ENCODE data around the gene STK10.

STK10 gene

GRCh38 chr5:172188893-172189692 is 1.1 kb upstream of the STK10 start:
- no peak for DNase-seq (ENCODE audit: low spot score)

DNA sequence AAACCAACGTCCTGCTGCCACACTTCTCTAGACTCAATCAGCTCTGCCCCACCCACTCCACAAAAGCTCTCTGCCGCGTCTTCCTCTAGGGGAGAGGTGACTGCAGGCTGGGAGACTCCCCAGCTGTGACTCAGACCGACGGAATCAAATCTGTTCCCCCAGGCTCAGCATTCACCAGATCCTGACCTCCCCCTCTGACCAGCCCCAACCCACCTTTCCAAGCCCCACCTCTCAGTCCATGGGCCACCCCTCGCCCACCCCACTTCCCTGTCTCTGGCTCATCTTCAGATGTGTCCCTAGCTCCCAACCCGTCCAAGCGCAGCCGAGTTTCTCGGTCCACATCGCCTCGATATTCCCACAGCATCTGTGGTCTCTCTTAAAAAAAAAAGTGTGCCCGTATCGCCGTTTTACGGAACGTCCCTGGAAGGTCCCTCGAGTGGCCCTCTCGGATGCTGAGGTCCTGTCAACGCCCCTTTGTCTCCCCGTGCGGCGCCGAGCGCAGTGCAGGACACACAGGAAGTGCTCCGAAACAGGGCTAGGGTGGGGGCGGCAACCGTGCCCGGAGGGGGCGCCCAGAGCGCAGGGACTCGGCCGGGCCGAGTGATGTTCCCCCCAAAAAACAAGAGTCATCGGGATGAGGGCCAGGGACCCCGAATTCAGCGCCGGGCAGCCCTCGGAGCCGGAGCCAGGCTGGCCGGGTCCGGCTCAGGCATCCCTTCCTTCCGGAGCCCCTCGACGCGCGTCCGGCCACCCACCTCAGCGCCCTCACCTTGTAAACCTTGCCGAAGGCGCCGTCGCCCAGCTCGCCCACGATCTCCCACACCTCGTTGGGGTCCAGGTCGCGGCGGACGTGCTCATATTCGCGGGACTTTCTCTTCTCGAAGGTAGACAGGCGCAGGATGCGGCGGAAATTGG is 649 bp downstream of the STK10 start:
- peak; percentile 54 for DNase-seq (ENCODE audit: low spot score)

GRCh38 chr5:172186114-172186695 is 1.8 kb downstream of the STK10 start:
- DNase-seq (ENCODE audit: low spot score) = no peak

GRCh38 chr5:172185096-172185461 is 2.9 kb downstream of the STK10 start:
- DNase-seq (ENCODE audit: low spot score) = no peak

DNA sequence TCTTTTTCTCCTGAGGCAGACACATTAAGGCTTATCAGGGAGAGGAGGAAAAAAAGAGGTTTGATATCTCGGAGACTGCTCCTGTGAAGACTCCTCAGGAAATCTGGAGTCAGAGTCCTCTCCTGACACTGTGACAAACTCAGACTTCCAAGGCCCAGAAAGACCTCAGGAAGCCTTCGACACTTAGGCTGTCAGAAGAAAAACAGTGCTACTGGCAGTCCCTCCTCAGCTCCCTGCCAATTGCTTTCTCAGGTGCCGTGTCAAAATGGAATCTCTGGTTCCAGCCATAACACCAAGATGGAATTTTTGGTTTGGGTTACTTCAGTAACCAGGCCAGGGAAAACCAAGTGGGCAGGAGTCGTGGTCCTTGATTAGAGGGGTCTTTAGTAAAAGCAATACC is 4.1 kb downstream of the STK10 start:
- DNase-seq (ENCODE audit: low spot score) = no peak

DNA sequence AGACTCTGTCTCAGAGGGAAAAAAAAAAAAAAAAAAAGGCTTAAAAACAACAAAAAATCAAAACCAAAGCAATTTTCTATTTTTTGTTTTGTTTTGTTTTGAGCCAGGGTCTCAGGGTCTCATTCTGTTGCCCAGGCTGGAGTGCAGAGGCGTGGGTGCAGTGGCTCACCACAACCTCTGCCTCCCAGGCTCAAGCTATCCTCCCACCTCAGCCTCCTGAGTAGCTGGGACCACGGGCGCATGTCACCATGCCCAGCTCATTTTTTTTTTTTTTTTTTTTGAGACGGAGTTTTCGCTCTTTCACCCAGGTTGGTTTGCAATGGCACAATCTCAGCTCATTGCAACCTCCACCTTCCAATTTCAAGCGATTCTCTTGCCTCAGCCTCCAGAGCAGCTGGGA is 5.7 kb downstream of the STK10 start:
- DNase-seq (ENCODE audit: low spot score) = no peak

- DNase-seq (ENCODE audit: low spot score) = no peak
Observed at GRCh38 chr5:172180936-172181335, 7.1 kb downstream of the STK10 start.

- peak; percentile 61 for DNase-seq (ENCODE audit: low spot score)
Observed at GRCh38 chr5:172178991-172179989, 8.7 kb downstream of the STK10 start.

DNA sequence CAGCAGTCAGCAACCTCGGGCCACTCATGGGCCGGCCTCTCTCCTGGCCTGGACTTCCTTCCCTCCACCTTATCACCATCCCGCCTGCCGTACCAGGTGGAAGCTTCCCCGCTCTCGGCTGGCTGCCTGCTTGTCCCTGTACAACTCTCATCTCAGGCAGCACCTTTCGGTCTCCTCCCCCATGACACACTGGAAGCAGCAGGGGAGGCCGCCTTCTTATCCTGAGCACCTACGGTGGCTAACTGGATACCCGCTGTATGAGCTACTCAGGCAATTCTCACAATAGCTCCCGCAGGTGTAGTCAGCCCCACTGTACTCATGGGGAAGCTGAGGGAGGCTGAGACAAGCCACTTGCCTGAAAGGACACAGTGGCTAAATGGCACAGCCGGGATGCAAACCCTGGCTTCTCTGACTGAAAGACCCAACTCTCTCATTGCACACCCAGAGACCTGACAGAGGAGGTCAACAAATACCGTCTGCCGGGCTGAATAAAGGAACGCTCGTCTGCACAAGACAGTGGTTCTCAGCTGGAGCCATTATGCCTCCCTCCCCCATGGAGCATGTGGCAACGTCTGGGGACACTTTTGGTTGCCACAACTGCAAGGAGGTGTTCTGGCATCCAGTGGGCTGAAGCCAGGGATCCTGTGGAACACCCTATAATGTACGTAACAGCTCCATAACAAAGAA is 9.6 kb downstream of the STK10 start:
- no peak for DNase-seq (ENCODE audit: low spot score)

GRCh38 chr5:172177176-172177575 is 10.8 kb downstream of the STK10 start:
- no peak for DNase-seq (ENCODE audit: low spot score)

DNA sequence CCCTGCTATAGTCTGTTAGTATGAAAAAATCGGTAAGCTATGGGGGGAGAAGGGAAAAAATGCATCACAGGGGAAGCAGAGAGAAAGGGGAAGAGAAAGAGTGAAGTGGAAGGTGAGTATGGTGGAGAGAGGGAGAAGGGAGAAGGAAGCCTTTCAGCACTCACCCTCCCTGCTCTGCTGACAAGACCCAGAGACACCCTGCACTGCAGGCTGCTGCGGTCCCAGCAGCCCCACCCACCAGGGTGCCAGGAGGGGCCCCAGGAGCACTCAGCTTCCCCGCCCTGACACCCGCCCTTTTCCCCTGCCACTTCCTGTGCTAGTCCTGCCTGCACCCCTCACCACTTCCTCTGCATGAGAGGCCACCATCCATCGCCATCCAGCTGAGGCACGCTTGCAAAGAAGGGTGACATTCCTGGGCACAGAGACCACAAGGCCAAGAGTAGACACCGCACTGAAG is 12.7 kb downstream of the STK10 start:
- peak; percentile 87 for DNase-seq (ENCODE audit: low spot score)

GRCh38 chr5:172173564-172174153 is 14.4 kb downstream of the STK10 start:
- DNase-seq (ENCODE audit: low spot score) = no peak

- DNase-seq (ENCODE audit: low spot score) = no peak
Observed at GRCh38 chr5:172172912-172173563, 15.0 kb downstream of the STK10 start.

DNA sequence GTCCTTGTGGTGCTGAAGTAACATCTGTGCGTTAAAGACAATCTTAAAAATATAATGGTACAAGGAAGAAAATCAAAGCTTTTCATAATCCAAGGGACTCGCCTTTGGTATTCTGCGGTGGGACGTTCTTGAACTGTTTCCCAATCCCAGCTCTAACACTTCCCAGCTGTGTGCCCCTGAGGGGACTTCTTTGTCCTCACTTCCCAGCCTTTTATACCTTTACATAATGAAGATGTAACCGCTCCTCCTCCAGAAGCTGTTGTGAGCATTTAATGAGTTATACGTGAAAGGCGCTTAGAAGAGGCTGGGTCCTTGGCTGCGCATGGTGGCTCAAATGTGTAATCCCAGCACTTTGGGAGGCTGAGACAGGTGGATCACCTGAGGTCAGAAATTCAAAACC is 16.9 kb downstream of the STK10 start:
- no peak for DNase-seq (ENCODE audit: low spot score)

DNA sequence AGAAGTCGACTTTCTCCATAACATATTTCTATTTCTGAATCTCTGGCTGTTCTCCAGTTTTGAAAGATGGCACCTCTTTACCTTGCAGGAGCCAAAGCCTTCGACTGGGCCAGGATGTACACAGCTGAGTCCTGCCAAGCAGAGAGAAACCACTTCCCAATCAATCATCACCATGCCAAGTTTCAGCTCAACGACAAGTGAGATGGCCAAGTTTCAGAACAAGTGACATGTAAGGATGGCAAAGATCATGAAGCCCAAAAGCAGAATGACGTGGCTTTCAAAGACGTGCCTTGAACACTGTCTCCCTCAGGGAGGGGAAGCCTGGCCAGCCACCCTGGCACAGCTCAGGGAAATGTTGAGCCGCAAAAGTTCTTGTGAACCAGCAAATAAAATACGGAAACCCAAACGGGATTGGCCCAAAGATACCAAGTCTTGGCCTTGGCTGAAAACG is 17.7 kb downstream of the STK10 start:
- no peak for DNase-seq (ENCODE audit: low spot score)

DNA sequence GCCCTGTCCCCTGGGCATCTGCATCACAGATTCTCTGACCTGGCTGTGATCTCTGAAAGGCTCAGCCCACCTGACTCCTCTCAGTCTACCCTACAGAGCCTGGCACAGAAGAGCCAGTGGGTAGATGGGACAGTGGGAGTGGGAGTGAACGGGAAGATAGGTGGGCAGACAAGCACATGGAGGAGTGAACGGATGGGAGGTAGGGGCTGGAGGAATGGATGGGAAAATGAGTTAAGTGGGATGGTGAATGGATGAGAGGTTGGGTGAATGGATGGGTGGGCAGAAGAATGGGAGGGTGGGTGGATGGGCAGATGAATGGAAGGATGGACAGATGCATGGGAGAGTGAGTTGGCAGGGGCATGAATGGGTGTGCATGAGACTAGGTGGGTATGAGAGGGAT is 18.8 kb downstream of the STK10 start:
- DNase-seq (ENCODE audit: low spot score) = no peak

DNA sequence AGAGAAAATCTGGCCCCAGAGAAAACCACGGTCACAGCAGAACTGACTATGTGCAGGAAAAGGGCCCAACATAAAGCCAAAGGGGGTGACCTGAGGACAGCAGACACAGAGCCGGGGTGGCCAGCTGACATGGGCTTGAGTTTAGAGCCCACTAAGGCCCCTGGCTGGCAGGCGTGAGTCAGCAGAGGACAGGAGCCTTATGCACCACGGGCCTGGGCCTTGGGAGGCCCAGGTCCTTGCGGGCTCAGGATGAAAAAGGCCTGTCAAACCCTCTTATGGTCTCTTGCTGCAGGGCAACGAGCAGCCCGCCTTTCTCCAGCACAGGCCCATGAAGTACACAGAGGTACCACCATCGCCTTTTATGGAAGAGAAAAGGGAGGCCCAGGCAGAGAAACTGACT is 19.7 kb downstream of the STK10 start:
- no peak for DNase-seq (ENCODE audit: low spot score)

DNA sequence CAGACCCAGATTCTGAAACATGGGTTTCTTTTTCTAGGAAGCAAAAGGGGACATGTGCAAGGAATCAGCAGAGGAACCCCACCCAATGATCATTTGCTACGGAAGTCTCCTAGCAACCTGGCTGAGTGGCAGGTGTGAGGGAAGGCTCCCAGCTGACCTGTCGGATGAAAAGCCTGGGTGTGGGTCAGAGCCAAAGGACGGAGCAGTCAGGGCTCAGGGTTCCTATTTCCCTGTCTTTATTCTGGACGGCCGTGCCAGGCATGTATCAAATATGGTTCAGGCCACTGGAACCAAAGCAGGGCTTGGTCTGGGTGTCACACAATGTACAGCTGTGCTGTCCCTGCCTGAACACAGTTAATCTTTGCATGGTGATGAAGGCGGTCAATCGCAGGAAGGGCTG is 20.1 kb downstream of the STK10 start:
- no peak for DNase-seq (ENCODE audit: low spot score)

DNA sequence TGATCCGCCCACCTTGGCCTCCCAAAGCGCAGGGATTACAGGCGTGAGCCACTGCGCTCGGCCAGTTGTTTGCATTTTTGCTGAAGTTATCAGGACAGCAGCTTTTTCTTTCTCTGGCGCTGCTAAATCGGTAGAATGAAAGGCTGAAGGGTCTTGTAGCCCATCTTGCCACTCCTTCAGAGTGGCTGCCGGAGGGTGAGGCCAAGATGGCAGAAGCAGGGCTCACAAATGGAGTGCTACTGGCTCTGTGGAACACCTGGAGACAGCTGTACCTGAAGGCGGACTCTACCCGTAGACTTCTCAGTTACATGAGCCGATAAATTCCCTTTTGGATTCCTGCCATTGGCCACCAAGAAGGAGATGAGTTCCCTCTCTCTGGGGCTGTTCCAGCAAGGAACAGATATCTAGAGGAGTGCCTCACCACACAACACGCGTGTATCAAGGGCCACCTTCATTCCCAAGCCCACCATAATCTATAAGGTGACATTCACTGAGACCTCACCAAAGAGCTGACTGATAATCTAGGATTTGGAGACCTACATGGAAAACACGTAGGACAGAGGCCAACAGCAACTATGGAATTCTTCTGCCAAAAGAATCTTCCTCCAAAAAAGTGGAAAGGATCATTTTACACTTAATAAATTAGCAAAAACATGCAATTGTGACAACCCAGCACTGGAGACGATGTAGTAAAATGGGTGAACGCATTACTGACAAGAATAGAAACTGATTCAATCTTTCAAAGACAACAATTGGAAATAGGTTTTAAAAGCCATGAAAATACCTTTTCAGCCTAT is 21.8 kb downstream of the STK10 start:
- no peak for DNase-seq (ENCODE audit: low spot score)
